Measurements from ENCODE around the gene TM7SF2. TPM values are rescaled to one million over a fixed set of nuclear protein-coding genes. Genes with fewer than 3 reads are reported as not detected.

Gene TM7SF2
- total RNA-seq, 3 donors from 2014 or later (not counting 1 experiment from before 2014, with no cell fraction given), result 17.0 to 23.2 (median 18.6) TPM

DNA sequence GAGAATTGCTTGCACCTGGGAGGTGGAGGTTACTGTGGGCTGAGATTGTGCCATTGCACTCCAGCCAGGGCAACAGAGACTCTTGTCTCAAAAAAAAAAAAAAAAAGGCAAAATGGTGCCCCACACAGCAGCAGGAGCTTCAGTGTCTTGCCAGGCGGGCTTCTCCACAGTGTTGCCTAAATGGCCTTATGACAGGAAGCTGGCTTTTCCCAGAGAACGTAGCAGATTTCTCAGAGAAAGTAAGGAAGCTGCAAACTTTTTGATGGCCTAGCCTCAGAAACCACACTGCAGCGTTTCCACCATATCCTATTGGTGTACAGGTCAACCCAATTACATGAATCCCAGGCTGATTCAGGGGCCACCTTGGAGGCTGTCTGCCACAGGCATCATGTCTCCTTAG lies 45.7 kb downstream of the TM7SF2 start:
- TF ChIP-seq, protein P1, sequence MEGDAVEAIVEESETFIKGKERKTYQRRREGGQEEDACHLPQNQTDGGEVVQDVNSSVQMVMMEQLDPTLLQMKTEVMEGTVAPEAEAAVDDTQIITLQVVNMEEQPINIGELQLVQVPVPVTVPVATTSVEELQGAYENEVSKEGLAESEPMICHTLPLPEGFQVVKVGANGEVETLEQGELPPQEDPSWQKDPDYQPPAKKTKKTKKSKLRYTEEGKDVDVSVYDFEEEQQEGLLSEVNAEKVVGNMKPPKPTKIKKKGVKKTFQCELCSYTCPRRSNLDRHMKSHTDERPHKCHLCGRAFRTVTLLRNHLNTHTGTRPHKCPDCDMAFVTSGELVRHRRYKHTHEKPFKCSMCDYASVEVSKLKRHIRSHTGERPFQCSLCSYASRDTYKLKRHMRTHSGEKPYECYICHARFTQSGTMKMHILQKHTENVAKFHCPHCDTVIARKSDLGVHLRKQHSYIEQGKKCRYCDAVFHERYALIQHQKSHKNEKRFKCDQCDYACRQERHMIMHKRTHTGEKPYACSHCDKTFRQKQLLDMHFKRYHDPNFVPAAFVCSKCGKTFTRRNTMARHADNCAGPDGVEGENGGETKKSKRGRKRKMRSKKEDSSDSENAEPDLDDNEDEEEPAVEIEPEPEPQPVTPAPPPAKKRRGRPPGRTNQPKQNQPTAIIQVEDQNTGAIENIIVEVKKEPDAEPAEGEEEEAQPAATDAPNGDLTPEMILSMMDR (IDR thresholded peaks at IDR 0.05), result no peak
- H3K36me3 Mint-ChIP-seq, result no peaks in the 10 kb centered on the region
- 63% methylated on average over 3 of the region's 3 CpGs for WGBS (ENCODE audit: insufficient coverage)
- Histone ChIP-seq H3K9me3 (ENCODE audit: control insufficient read depth, insufficient read depth, low read length) (no peaks in the 10 kb centered on the region), H3K36me3 (ENCODE audit: control insufficient read depth, insufficient read depth, low read length) (no peaks in the 10 kb centered on the region), H3K27ac (ENCODE audit: low read length) (no peak overlapping the region), H3K27me3 (ENCODE audit: control insufficient read depth, insufficient read depth, low read length) (no peaks in the 10 kb centered on the region), H3K4me3 (ENCODE audit: low read length) (no peak overlapping the region), H3K4me1 (ENCODE audit: control insufficient read depth, insufficient read depth, low read length) (no peaks in the 10 kb centered on the region)
- DNase-seq, result no peak
- H3K4me3 Mint-ChIP-seq, result no peak overlapping the region
- H3K9me3 Mint-ChIP-seq, result no peaks in the 10 kb centered on the region
- intact Hi-C loops (cut with micrococcal nuclease), result no loop called here
- no peak for ATAC-seq
- no peaks in the 10 kb centered on the region for H3K4me1 Mint-ChIP-seq
- no peak overlapping the region for H3K27ac Mint-ChIP-seq
- peaks cover 0 to 4% of the 10 kb centered on the region in 2 donors for H3K27me3 Mint-ChIP-seq (ENCODE audit: low read depth in 2 of 2)

DNA sequence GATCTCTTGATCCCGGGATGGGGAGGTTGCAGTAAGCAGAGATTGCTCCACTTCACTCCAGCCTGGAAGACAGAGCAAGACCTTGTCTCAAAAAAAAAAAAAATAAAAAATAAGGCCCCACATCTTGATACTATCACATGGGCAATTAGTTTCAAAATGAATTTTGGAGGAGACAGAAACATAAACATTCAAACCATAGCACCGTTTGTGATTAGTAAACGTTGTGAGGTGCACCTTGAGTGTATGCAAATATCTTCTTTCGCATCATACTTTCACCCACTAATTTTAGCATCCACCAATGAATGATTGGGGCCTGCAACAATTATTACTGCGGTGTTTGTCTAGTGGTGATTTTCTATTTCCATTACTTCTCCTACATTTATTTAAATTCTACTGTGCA lies 47.3 kb downstream of the TM7SF2 start:
- Histone ChIP-seq H3K4me3 (ENCODE audit: low read length) (no peak overlapping the region), H3K9me3 (ENCODE audit: control insufficient read depth, insufficient read depth, low read length) (no peaks in the 10 kb centered on the region), H3K27ac (ENCODE audit: low read length) (no peak overlapping the region), H3K27me3 (ENCODE audit: control insufficient read depth, insufficient read depth, low read length) (no peaks in the 10 kb centered on the region), H3K4me1 (ENCODE audit: control insufficient read depth, insufficient read depth, low read length) (no peaks in the 10 kb centered on the region), H3K36me3 (ENCODE audit: control insufficient read depth, insufficient read depth, low read length) (no peaks in the 10 kb centered on the region)
- intact Hi-C loops (cut with micrococcal nuclease), result no loop called here
- H3K27me3 Mint-ChIP-seq (ENCODE audit: low read depth in 2 of 2), result peaks cover 0 to 4% of the 10 kb centered on the region in 2 donors
- WGBS (ENCODE audit: insufficient coverage), result 79% methylated on average over 3 of the region's 5 CpGs
- ATAC-seq (no peak), DNase-seq (no peak)
- no peaks in the 10 kb centered on the region for H3K4me1 Mint-ChIP-seq
- H3K4me3 Mint-ChIP-seq, result no peak overlapping the region
- no peaks in the 10 kb centered on the region for H3K36me3 Mint-ChIP-seq
- TF ChIP-seq, protein P1 (IDR thresholded peaks at IDR 0.05), result no peak
- no peaks in the 10 kb centered on the region for H3K9me3 Mint-ChIP-seq
- no peak overlapping the region for H3K27ac Mint-ChIP-seq

DNA sequence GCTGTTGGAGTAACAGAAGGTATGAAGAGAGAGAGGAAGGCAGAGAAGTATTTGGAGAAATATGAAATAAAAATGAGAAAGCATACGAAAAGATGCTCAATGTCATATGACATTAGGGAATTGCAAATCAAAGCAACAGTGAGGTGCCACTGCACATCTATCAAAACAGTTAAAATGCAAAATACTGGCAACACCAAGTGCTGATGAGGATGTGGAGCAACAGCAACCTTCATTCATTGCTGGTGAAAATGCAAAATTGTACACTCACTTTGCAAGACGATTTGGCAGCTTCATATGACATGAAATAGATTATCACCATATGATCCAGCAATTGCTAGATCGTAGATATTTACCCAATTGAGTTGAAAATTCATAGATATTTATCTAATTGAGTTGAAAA lies 49.0 kb downstream of the TM7SF2 start:
- H3K4me1 Mint-ChIP-seq, result no peaks in the 10 kb centered on the region
- H3K4me3 Mint-ChIP-seq, result no peak overlapping the region
- no peaks in the 10 kb centered on the region for H3K4me1 ChIP-seq (ENCODE audit: control insufficient read depth, insufficient read depth, low read length)
- no peaks in the 10 kb centered on the region for H3K9me3 ChIP-seq (ENCODE audit: control insufficient read depth, insufficient read depth, low read length)
- 84% methylated on average over 2 of the region's 3 CpGs for WGBS (ENCODE audit: insufficient coverage)
- TF ChIP-seq, protein P1 (IDR thresholded peaks at IDR 0.05), result no peak
- no peak for ATAC-seq
- H3K27me3 Mint-ChIP-seq (ENCODE audit: low read depth in 2 of 2), result peaks cover 0 to 4% of the 10 kb centered on the region in 2 donors
- intact Hi-C loops (cut with micrococcal nuclease), result no loop called here
- no peaks in the 10 kb centered on the region for H3K36me3 Mint-ChIP-seq
- H3K9me3 Mint-ChIP-seq, result no peaks in the 10 kb centered on the region
- H3K36me3 ChIP-seq (ENCODE audit: control insufficient read depth, insufficient read depth, low read length), result no peaks in the 10 kb centered on the region
- no peak overlapping the region for H3K27ac ChIP-seq (ENCODE audit: low read length)
- H3K27me3 ChIP-seq (ENCODE audit: control insufficient read depth, insufficient read depth, low read length), result no peaks in the 10 kb centered on the region
- no peak overlapping the region for H3K27ac Mint-ChIP-seq
- no peak overlapping the region for H3K4me3 ChIP-seq (ENCODE audit: low read length)
- DNase-seq, result no peak

DNA sequence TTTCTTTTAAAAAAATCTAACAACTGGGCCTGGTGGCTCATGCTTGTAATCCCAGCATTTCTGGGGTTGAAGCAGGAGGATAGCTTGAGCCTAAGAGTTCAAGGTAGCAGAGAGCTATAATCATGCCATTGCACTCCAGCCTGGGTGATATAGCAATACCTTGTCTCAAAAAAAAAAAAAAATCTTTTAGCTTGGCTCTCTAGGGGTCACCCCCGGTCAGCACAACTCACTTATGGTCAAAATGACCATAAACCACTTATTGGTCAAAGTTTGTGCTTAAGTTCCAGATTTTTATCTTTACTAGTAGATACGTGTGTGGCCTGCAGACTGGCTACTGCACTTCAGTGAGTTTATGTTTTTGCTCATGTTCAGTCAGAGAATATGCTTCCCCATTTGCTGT lies 52.0 kb downstream of the TM7SF2 start:
- Histone ChIP-seq H3K4me1 (ENCODE audit: control insufficient read depth, insufficient read depth, low read length) (peaks cover 2% of the 10 kb centered on the region), H3K4me3 (ENCODE audit: low read length) (no peak overlapping the region), H3K27me3 (ENCODE audit: control insufficient read depth, insufficient read depth, low read length) (no peaks in the 10 kb centered on the region), H3K27ac (ENCODE audit: low read length) (no peak overlapping the region), H3K36me3 (ENCODE audit: control insufficient read depth, insufficient read depth, low read length) (no peaks in the 10 kb centered on the region), H3K9me3 (ENCODE audit: control insufficient read depth, insufficient read depth, low read length) (no peaks in the 10 kb centered on the region)
- ATAC-seq (peak in 1 of 3 donors; percentile 53), DNase-seq (no peak)
- H3K4me1 Mint-ChIP-seq, result peaks cover 0 to 5% of the 10 kb centered on the region in 2 donors
- peaks cover 0 to 4% of the 10 kb centered on the region in 2 donors for H3K27me3 Mint-ChIP-seq (ENCODE audit: low read depth in 2 of 2)
- intact Hi-C loops (cut with micrococcal nuclease), result no loop called here
- WGBS (ENCODE audit: insufficient coverage), result 65% methylated on average over 2 of the region's 2 CpGs
- no peaks in the 10 kb centered on the region for H3K36me3 Mint-ChIP-seq
- H3K4me3 Mint-ChIP-seq, result no peak overlapping the region
- TF ChIP-seq, protein P1 (IDR thresholded peaks at IDR 0.05), result no peak
- H3K9me3 Mint-ChIP-seq, result no peaks in the 10 kb centered on the region
- no peak overlapping the region for H3K27ac Mint-ChIP-seq
